C4-2B (cell line): ENCODE data around the gene CALHM2.

Experiments
- H3K27ac ChIP-seq: fragments of 450-650 bp; 2 replicates; pipeline ENCODE4 v1.5.1; 2017
- CTCF ChIP-seq: fragments of 450-650 bp; conservative IDR thresholded peaks from 2 replicates; pipeline ENCODE4 v1.5.1; 2017; ENCODE audit warnings: mild to moderate bottlenecking
- ZFX ChIP-seq: fragments of 450-650 bp; IDR thresholded peaks from 2 replicates; pipeline ENCODE4 v1.6.1; 2017

The CALHM2 gene

GRCh38 chr10:103448746-103449145 lies 3.4 kb downstream of the CALHM2 start:
- TF ChIP-seq CTCF: no peak
- TF ChIP-seq ZFX: no peak
- no peak overlapping the region for H3K27ac ChIP-seq

GRCh38 chr10:103447187-103447586 lies 5.0 kb downstream of the CALHM2 start:
- TF ChIP-seq ZFX (no peak), CTCF (no peak)
- no peak overlapping the region for H3K27ac ChIP-seq

- no peak for TF ChIP-seq ZFX
- no peak for TF ChIP-seq CTCF
- H3K27ac ChIP-seq: no peak overlapping the region
These were observed 6.2 kb downstream of the CALHM2 start for GRCh38 chr10:103445767-103446567.

GRCh38 chr10:103445366-103445765 lies 6.8 kb downstream of the CALHM2 start:
- no peak for TF ChIP-seq CTCF
- no peak for TF ChIP-seq ZFX
- H3K27ac ChIP-seq: no peak overlapping the region

- H3K27ac ChIP-seq: no peak overlapping the region
- no peak for TF ChIP-seq ZFX
- no peak for TF ChIP-seq CTCF
These were observed 7.7 kb downstream of the CALHM2 start for GRCh38 chr10:103444478-103444877.

GRCh38 chr10:103443475-103444185 lies 8.5 kb downstream of the CALHM2 start:
- TF ChIP-seq CTCF (no peak), ZFX (no peak)
- H3K27ac ChIP-seq: no peak overlapping the region

- no peak overlapping the region for H3K27ac ChIP-seq
- no peak for TF ChIP-seq ZFX
- no peak for TF ChIP-seq CTCF
These were observed 10.1 kb downstream of the CALHM2 start for GRCh38 chr10:103442031-103442461.
